OCI-LY3 (cell line): ENCODE data around the gene CDC14A.
"Not testable (repeated sequence)": the region's sequence is repeated elsewhere in the genome, so short reads cannot be mapped to it uniquely, and the experiment has no call there.

Source experiments
- H2AFZ ChIP-seq: fragments of 200-600, 300-600 bp; shearing (Covaris generic); 2 replicates; pipeline ENCODE4 v1.6.0; 2014; ENCODE audit warnings: antibody characterized with exemption, low read depth, low read length
- H3K27ac ChIP-seq: fragments of 200-600, 300-600 bp; sonication (generic); 2 replicates; pipeline ENCODE4 v1.5.1; 2014; ENCODE audit warnings: mild to moderate bottlenecking, low read length, moderate library complexity, mixed read lengths
- H3K27me3 ChIP-seq: fragments of 200-600, 300-600 bp; sonication (generic); 2 replicates; pipeline ENCODE4 v1.6.1; 2014; ENCODE audit warnings: low read depth, low read length, mixed read lengths
- H3K36me3 ChIP-seq: fragments of 200-600, 300-600 bp; sonication (generic); replicated peaks from 2 replicates; pipeline ENCODE3; 2014; ENCODE audit warnings: low read depth, low read length, mixed read lengths
- H3K4me1 ChIP-seq: fragments of 300-600, 200-600 bp; sonication (generic); 2 replicates; pipeline ENCODE4 v1.6.1; 2014; ENCODE audit warnings: low read length, mixed read lengths
- H3K4me2 ChIP-seq: fragments of 200-600, 300-600 bp; sonication (generic); 2 replicates; pipeline ENCODE4 v1.6.1; 2014; ENCODE audit warnings: low read length, mixed read lengths
- H3K4me3 ChIP-seq: fragments of 300-600, 200-600 bp; sonication (generic); 2 replicates; pipeline ENCODE4 v1.5.1; 2014; ENCODE audit warnings: antibody characterized with exemption, mild to moderate bottlenecking, low read length, moderate library complexity
- H3K79me2 ChIP-seq: fragments of 300-600, 200-600 bp; shearing (Covaris generic); 2 replicates; pipeline ENCODE4 v1.6.1; 2014; ENCODE audit warnings: mild to moderate bottlenecking, low read length, mixed read lengths
- H3K9ac ChIP-seq: fragments of 300-600, 200-600 bp; shearing (Covaris generic); 2 replicates; pipeline ENCODE4 v1.6.0; 2014; ENCODE audit warnings: mild to moderate bottlenecking, low read length, moderate library complexity
- H3K9me3 ChIP-seq: fragments of 200-600, 300-600 bp; shearing (Covaris generic); 2 replicates; pipeline ENCODE4 v1.6.1; 2014; ENCODE audit warnings: low read length, mixed read lengths; ENCODE audit not compliant: insufficient read depth
- H4K20me1 ChIP-seq: fragments of 200-600, 300-600 bp; sonication (generic); 2 replicates; pipeline ENCODE4 v1.6.1; 2016; ENCODE audit warnings: low read length, mixed read lengths; ENCODE audit not compliant: insufficient read depth
- EZH2phosphoT487 ChIP-seq: fragments of 200-600 bp; shearing (Covaris generic); IDR thresholded peaks from 2 replicates; pipeline ENCODE4 v1.6.1; 2018; ENCODE audit warnings: antibody characterized with exemption, mixed run types, low read depth
- TF ChIP-seq, protein P1 (sequence below): fragments of 200-600, 300-600 bp; sonication (generic); IDR thresholded peaks from 2 replicates; pipeline ENCODE4 v1.5.1; 2014; ENCODE audit warnings: antibody characterized with exemption, low read length, low read depth

CDC14A gene

DNA sequence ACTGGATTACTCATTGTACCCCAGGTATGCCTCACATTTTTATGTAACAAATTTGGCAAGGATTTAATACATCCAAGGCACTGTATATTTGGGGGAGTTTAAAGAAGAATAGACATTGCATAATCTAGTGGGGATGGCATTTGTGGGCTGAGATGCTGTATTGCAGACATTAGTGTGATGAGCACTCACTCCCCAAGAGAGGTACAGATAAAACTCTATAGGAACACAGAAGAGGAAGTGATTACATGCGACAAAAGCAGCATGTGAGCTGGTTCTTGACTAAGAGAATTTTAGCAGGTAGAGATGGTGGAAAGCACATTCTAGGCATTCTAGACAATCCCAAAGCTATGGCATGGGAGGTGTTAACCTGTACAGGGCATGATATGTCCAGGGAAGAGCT is 24.2 kb upstream of the CDC14A start:
- no peaks in the 10 kb centered on the region for H3K9me3 ChIP-seq
- TF ChIP-seq, protein P1, sequence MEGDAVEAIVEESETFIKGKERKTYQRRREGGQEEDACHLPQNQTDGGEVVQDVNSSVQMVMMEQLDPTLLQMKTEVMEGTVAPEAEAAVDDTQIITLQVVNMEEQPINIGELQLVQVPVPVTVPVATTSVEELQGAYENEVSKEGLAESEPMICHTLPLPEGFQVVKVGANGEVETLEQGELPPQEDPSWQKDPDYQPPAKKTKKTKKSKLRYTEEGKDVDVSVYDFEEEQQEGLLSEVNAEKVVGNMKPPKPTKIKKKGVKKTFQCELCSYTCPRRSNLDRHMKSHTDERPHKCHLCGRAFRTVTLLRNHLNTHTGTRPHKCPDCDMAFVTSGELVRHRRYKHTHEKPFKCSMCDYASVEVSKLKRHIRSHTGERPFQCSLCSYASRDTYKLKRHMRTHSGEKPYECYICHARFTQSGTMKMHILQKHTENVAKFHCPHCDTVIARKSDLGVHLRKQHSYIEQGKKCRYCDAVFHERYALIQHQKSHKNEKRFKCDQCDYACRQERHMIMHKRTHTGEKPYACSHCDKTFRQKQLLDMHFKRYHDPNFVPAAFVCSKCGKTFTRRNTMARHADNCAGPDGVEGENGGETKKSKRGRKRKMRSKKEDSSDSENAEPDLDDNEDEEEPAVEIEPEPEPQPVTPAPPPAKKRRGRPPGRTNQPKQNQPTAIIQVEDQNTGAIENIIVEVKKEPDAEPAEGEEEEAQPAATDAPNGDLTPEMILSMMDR = no peak
- no peak for TF ChIP-seq EZH2phosphoT487
- H3K27me3 ChIP-seq = no peaks in the 10 kb centered on the region
- H3K4me1 ChIP-seq = peaks cover 19% of the 10 kb centered on the region
- H3K27ac ChIP-seq = no peak overlapping the region
- no peak overlapping the region for H3K9ac ChIP-seq
- H2AFZ ChIP-seq = no peak overlapping the region
- no peaks in the 10 kb centered on the region for H3K36me3 ChIP-seq
- no peaks in the 10 kb centered on the region for H4K20me1 ChIP-seq
- H3K4me2 ChIP-seq = no peak overlapping the region
- H3K4me3 ChIP-seq = no peak overlapping the region
- H3K79me2 ChIP-seq = no peaks in the 10 kb centered on the region

DNA sequence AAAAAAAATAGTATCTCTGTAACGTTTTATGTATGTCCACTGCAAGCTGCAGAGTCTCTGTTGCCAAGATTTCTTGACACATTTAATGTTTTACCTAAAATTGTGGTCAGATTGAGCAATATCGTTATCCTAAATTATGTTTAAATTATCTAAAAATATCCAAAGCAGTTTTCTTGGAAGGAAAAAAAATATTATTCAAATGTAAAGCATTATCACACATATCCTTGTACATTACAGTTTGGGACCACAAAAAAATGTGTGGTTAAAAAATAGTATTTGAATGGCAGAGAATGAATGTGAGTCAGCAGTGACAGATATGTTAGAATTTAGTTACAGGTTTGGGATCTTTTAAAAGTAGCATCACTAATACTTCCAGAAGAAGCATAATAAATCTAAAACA is 21.2 kb upstream of the CDC14A start:
- not testable (repeated sequence) for H3K79me2 ChIP-seq, H4K20me1 ChIP-seq, H3K9ac ChIP-seq, H3K4me1 ChIP-seq, H3K36me3 ChIP-seq, H3K4me2 ChIP-seq, H3K9me3 ChIP-seq, H3K27ac ChIP-seq, H2AFZ ChIP-seq, H3K4me3 ChIP-seq, H3K27me3 ChIP-seq

DNA sequence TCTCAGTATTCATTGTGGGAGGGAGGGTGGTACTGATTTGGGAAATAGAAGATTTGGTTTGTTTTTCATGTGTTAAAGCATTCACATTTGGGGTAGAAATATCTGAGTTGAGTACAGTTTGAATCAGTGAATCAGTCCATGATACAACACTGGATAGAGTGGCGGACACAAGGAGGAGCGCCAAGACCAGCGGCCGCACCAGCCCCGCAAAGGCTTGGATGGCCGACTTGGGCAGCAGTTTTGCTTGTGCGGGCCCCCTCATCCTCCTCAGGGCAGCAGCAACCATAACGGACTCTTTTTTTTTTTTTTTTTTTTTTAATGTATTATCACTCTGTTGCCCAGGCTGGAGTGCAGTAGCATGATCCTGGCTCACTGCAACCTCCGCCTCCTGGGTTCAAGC is 20.0 kb upstream of the CDC14A start:
- Histone ChIP-seq H3K36me3 (no peaks in the 10 kb centered on the region), H2AFZ (no peak overlapping the region), H3K9me3 (no peaks in the 10 kb centered on the region), H3K4me3 (no peak overlapping the region), H3K9ac (no peak overlapping the region), H4K20me1 (no peaks in the 10 kb centered on the region), H3K4me1 (peaks cover 7% of the 10 kb centered on the region), H3K79me2 (no peaks in the 10 kb centered on the region), H3K27ac (no peak overlapping the region), H3K4me2 (no peak overlapping the region), H3K27me3 (no peaks in the 10 kb centered on the region)
- TF ChIP-seq EZH2phosphoT487 = no peak
- TF ChIP-seq, protein P1 = no peak

DNA sequence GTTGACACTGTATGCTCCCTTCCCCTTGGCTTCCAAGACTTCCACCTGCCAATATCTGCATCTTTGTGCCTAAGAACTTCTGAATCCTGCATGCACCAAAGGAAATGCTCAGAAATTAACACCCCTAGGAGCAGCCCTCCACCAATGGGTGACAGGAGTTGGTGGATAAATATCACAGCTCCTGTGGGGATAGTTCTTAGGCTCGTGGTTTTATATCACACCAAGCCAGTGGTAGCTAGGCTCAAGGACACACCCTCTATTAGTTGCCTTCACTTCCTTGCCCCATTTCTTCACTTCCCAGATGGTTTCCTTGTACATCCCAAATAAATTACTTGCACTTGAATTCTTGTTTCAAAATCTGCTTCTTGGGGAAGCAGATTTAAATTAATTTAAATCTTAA is 16.9 kb upstream of the CDC14A start:
- H3K79me2 ChIP-seq = no peaks in the 10 kb centered on the region
- H3K9me3 ChIP-seq = no peaks in the 10 kb centered on the region
- H3K27me3 ChIP-seq = no peaks in the 10 kb centered on the region
- H2AFZ ChIP-seq = no peak overlapping the region
- H3K4me2 ChIP-seq = no peak overlapping the region
- H3K9ac ChIP-seq = no peak overlapping the region
- H3K4me3 ChIP-seq = no peak overlapping the region
- H3K4me1 ChIP-seq = no peaks in the 10 kb centered on the region
- H4K20me1 ChIP-seq = no peaks in the 10 kb centered on the region
- no peaks in the 10 kb centered on the region for H3K36me3 ChIP-seq
- no peak for TF ChIP-seq EZH2phosphoT487
- TF ChIP-seq, protein P1 = no peak
- H3K27ac ChIP-seq = no peak overlapping the region

DNA sequence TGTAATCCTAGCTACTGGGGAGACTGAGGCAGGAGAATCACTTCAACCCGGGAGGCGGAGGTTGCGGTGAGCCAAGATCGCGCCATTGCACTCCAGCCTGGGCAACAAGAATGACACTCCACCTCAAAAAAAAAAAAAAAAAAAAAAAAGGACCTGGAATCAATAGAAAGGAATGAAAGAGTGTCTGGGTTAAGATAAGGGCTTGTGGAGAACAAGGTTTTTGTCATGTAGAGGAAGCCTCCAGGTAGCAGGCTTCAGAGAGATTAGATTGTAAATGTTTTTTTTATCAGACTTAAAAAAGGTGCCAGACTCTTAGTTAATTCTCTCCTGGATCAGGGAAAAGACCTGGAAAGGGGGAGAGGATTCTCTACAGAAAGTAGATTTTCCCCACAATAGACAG is 14.4 kb upstream of the CDC14A start:
- H2AFZ ChIP-seq, H3K9me3 ChIP-seq, H3K27me3 ChIP-seq, H3K4me2 ChIP-seq, H3K4me1 ChIP-seq, H3K9ac ChIP-seq, H3K36me3 ChIP-seq, H3K27ac ChIP-seq, H4K20me1 ChIP-seq, H3K4me3 ChIP-seq, H3K79me2 ChIP-seq: not testable (repeated sequence)

DNA sequence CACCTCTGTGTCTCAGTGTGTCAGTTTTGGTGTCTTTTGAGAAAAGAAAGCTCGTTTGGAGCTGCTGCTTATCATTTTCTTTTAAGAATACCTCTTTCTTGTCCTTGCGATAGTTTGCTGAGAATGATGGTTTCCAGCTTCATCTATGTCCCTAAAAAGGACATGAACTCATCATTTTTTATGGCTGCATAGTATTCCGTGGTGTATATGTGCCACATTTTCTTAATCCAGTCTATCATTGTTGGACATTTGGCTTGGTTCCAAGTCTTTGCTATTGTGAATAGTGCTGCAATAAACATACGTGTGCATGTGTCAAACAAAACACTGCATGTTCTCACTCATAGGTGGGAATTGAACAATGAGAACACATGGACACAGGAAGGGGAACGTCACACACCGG is 12.6 kb upstream of the CDC14A start:
- H3K4me1 ChIP-seq, H3K79me2 ChIP-seq, H3K4me2 ChIP-seq: not testable (repeated sequence)

More for the DNA sequence above, 12.6 kb upstream of the CDC14A start:
- H3K9me3 ChIP-seq, H3K27ac ChIP-seq, H4K20me1 ChIP-seq, H3K9ac ChIP-seq, H3K4me3 ChIP-seq, H2AFZ ChIP-seq, H3K27me3 ChIP-seq, H3K36me3 ChIP-seq: not testable (repeated sequence)
